ENCODE results near the gene HELZ2.
"Not testable (repeated sequence)": the region's sequence is repeated elsewhere in the genome, so short reads cannot be mapped to it uniquely, and the experiment has no call there.

HELZ2 gene, protein sequence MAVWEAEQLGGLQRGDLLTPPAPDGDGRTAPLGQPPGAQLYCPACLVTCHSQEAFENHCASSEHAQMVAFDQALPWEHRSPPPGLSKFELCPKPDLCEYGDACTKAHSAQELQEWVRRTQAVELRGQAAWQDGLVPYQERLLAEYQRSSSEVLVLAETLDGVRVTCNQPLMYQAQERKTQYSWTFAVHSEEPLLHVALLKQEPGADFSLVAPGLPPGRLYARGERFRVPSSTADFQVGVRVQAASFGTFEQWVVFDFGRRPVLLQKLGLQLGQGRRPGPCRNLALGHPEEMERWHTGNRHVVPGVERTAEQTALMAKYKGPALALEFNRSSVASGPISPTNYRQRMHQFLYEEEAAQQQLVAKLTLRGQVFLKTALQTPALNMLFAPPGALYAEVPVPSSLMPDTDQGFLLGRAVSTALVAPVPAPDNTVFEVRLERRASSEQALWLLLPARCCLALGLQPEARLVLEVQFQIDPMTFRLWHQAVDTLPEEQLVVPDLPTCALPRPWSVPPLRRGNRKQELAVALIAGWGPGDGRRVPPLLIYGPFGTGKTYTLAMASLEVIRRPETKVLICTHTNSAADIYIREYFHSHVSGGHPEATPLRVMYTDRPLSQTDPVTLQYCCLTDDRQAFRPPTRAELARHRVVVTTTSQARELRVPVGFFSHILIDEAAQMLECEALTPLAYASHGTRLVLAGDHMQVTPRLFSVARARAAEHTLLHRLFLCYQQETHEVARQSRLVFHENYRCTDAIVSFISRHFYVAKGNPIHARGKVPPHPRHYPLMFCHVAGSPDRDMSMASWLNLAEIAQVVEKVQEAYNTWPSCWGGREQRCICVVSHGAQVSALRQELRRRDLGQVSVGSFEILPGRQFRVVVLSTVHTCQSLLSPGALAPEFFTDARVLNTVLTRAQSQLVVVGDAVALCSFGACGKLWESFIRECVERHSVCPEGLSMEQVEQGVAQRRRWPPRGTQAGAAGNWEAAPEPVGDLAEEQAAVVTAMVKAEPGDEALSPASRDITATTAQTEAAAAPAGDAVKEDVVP (N-terminal part only)

GRCh38 chr20:63574156-63574828 is at the start of gene HELZ2:
Gene HELZ2 (minus strand): TSS chr20:63574239. CDS start chr20:63572385, 1,854 bp downstream.
- ATAC-seq (peak; percentile 76), DNase-seq (peak; percentile 62)

DNA sequence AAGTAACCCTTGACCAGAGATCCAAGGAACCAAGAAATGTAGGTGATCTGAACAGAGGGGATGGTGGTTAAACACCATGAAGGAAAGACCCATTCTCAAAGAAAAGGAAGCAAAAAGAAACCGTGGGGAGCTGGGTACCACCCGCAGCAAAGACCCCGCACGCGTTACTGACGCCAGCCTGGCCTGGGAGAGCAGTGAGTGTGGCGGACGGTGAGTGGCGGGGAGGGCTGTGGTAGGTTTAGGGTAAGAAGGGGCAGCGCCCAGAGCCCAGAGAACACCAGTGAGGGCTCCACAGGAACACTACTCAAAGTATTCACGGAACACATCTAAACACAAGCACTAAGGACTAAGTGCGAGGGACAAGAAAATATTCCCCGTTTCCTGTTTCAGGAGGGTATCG is 48.7 kb upstream of the HELZ2 start:
- DNase-seq, result no peak
- no peak for ATAC-seq

DNA sequence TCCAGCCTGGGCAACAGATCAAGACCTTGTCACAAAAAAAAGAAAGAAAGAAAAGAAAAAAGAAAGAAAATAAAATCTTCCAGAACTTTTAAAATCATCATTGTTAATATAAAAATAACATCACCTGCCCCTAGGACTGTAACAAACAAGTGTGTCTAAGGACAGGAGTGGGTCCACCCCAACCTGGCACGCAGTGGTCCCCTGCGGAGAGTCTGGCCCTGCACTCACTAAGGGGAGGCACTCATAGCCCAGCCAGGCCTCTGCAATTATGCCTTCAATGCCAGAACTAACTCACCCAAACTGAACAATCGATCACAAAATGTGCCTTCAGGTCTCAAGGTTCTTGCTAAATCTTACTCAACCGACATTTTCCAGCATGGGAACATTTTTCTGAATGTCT is 48.1 kb upstream of the HELZ2 start:
- no peak for ATAC-seq

GRCh38 chr20:63620991-63621390 is 47.0 kb upstream of the HELZ2 start:
- DNase-seq, result no peak
- ATAC-seq, result no peak

More for the DNA sequence above, 48.1 kb upstream of the HELZ2 start:
- DNase-seq, result no peak

GRCh38 chr20:63619505-63619904 is 45.5 kb upstream of the HELZ2 start:
- no peak for ATAC-seq
- no peak for DNase-seq

- DNase-seq (no peak), ATAC-seq (no peak)
Measured at GRCh38 chr20:63619086-63619485, 45.0 kb upstream of the HELZ2 start.

DNA sequence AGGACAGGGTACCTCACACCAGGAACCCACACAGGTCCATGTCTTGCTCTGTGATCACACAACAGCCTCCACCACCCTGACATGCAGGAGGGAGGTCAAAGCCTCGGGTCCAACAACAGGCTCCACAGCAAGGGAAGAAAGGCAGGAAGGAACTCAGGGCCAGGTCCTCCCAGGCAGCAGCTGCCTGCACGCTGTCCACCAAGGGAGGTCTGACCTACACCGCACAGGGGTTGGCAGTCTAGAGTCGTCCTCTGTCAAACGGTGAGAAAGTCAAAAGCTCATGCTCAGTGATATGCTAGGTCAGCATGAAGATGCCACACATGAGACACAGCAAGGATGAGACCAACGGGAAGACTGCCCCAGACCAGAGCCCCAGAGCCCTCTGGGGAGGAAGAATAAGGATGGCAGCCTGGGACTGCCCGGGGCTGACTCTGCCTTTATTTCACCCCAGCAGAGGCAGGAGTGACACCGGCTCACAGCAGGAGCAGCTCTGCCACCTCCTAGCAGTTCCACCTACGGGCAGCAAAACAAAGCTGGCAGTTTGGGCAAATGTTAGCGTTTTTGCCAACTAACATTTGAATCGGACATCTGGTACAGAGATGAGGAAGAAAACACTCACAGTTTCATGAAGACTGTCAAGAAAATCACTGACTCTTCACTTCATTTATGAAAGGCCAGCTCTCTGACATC is 44.4 kb upstream of the HELZ2 start:
- no peak for DNase-seq
- no peak for ATAC-seq

DNA sequence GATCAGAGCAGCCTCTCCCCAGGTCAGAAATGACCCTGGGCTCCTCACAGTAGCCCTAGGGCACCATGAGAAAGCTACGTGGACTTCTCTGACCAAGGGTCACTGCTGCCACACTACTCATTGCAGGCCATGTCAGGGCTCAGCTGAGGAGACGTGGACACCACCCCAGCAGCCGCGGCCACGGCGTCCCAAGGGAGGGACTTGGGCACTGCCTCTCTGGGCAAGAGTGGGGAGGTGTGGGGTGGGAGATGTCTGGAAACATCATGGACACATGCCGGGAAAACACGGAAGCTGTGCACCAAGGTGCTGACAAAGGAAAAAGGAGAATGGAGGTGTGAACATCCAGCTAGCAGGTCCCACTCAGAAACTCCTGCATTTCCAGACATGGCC is 43.8 kb upstream of the HELZ2 start:
- no peak for DNase-seq
- no peak for ATAC-seq

GRCh38 chr20:63617092-63617875 is 43.2 kb upstream of the HELZ2 start:
- DNase-seq (no peak), ATAC-seq (no peak)

DNA sequence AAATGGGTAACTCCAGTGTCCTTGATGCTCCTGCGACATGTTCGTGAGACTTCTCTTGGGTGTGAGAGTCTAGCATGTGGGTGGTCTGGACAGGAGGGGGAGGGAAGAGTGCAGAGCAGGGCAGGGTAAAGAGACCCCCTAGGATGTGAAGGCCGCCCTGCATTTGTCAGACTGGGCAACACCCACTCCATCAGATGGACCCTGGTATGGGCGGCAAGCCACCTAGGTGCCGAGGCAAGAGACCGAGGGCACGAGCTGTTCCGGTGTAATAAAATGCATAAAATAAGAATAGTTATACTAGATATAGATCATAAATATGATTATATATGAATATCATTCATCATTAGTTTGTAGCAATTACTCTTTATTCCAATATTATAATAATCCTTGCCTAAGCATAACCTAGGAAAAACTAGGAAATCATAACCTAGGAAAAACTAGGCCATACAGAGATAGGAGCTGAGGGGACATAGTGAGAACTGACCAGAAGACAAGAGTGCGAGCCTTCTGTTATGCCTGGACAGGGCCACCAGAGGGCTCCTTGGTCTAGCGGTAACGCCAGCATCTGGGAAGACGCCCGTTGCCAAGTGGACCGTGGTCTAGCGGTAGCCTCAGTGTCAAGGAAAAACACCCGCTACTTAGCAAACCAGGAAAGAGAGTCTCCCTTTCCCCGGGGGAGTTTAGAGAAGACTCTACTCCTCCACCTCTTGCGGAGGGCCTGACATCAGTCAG is 40.0 kb upstream of the HELZ2 start:
- not testable (repeated sequence) for ATAC-seq

DNA sequence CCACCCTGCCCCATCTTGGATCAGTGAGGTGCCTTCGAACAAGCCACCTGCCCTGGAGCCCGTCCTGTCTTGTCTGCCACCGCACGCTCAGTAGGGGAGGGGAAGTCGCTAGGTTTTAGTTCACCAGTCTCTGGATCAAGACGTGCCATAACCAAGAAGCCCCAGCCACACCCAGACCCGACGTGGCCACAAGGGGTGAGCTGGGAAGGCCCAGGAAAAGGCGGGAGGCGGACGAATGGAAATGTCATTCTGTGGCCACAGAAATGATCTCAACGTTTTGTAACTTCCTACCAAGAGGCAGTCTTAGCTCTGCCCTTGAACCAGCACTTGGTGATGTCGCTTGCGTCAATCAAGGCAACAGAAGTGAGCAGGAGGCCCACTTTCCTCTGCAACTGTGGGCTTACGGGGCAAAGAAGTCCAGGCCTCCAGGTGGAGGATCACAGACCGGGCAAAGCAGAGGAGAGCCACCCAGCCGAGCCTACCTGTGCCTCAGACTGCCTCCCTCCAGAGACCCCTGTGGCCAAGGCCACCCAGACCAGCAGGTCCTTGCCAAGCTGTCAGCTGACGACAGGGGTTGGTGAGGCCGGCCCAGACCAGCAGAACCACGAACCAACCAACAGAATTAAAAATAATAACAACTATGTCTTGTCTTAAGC is 38.4 kb upstream of the HELZ2 start:
- ATAC-seq (peak; percentile 23), DNase-seq (no peak)

More for the DNA sequence above, 40.0 kb upstream of the HELZ2 start:
- not testable (repeated sequence) for DNase-seq

- no peak for DNase-seq
- no peak for ATAC-seq
Measured at GRCh38 chr20:63611646-63612045, 37.6 kb upstream of the HELZ2 start.

DNA sequence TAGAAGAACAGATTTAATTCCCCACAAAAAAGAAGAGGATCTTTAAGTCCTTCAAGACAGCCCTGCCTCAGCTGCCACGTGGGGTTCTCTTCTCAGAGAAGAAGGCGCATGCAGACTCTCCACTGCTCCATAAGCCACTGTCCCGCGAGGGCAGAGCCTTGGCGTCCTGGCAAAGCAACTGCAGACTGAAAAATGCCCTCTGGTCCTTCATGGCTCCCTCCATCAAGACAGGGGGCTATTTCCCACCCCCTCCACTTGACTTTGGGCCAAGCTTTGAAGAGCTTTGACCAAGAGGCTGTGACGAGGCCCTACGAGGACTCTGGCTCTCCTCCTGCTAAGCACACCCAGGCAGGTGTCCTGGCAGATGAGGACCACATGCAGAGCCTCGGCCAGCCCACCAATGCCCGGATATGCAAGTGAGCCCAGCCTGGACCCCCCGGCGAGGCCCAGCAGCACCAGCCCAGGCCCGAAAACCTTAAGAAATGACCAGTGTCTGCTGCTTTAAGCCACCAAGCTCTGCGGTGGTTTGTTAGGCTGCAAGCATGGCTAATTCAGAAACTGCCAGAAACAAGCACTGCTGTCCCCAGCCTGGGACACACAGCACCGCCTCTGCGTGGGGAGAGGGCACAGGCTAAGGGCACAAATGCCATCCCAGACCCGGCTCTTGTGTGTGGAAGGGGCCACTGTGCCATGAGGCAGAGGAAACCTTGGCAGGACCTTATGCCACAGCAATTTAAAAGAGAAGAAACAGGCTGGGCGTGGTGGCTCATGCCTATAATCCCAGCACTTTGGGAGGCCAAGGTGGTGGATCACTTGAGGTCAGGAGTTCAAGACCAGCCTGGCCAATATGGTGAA is 36.8 kb upstream of the HELZ2 start:
- no peak for ATAC-seq
- no peak for DNase-seq

DNA sequence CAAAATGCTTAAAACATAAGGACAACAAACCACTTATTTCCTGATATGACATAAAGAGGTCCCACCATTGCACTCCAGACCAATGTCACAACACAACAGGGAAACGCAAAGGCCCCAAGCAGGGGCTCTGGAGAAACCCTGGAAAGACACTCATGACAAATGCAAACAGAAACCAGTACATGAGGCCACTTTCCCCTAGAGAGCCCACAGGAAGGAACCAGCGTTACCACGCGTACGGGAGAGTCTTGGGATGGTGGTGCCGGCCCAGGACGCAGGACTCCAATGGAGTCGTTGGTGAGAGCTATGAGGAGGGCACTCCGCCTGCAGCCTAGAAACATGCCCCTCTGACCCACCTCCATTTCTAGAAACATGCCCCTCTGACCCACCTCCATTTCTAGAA is 32.6 kb upstream of the HELZ2 start:
- ATAC-seq (no peak), DNase-seq (no peak)

DNA sequence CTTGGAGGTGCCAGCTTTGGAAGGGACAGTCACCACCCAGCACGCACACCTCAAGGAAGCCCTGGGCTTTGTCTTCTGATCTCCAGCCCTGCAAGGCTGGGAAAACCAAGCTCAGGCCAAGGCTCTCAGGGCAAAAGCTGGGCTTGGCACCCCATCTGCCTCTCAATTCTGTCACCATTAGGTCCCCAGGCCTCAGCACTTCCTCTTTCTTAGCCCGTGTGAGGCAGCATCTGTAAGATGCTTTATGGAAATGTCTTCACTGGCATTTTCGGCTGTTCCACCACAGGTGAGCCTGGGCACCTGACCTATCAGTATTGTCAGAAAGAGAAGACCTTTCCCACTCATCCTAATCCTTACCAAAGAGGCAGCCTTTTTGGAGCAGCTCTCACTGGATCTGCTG is 28.3 kb upstream of the HELZ2 start:
- ATAC-seq (no peak), DNase-seq (no peak)

DNA sequence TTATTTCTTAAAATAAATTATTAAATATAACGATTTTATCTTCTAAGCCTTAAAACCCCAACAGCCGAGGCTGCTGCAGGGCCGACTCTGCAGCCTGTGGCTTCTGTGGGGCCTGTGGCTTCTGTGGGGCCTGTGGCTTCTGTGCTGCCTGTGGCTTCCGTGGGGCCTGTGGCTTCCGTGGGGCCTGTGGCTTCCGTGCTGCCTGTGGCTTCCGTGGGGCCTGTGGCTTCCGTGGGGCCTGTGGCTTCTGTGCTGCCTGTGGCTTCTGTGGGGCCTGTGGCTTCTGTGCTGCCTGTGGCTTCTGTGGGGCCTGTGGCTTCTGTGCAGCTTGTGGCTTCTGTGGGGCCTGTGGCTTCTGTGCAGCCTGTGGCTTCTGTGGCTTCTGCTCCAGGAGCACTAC is 27.6 kb upstream of the HELZ2 start:
- DNase-seq, ATAC-seq: not testable (repeated sequence)

DNA sequence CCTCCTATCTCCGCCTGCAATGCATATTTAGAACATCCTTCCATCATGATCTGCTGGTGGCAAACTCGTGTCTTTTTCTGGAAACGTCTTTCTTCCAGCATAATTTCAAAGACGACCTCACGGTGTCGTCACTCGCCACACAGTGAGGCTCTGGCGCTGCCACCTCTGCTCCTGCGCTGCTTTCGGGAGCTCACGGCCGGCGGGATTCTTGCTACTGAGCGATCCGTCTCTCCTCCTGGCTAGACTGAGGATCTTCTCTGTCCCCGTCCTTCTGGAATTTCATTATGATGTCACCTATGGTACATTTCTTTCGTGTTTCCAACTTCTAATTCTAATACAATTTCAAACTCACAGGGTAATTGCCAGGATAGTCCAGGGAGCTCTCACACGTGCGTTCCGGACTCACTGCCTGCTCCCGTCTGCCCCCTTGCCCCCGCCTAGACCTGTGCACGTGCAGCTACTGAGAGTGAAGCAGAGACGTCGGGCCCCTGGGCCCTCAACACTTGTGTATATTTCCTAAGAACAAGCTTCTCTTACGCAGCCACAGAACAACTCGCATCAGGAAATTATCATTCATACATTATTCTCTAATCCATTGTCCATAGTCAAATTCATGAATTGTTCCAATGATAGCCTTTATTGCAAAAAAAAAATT is 25.5 kb upstream of the HELZ2 start:
- no peak for ATAC-seq
- no peak for DNase-seq

Measured in stimulated activated naive CD8-positive, alpha-beta T cell treated with anti-CD3 and anti-CD28 coated beads, Interleukin-15, Interleukin-2, amounts not matched to agents 100 U/mL and 50 U/mL, for 24 hours (primary cell).